H1 (cell line): ENCODE results near the gene POLRMT. TPM values are rescaled to one million over a fixed set of nuclear protein-coding genes. Genes with fewer than 3 reads are reported as not detected.

Experiments used
- CTCF ChIA-PET: fragments of 300-600 bp; sonication (Branson Sonifier 250); formaldehyde crosslinking; loops from one replicate; lab custom pipeline; 2021; ENCODE audit not compliant: partially characterized antibody; lab: Charles Lee
- POLR2A ChIA-PET: fragments of 300-600 bp; sonication (Branson Sonifier 250); formaldehyde crosslinking; loops from one replicate; lab custom pipeline; 2021; ENCODE audit warnings: inconsistent platforms; ENCODE audit not compliant: partially characterized antibody; lab: Charles Lee
- DNase-seq, 2 experiments: peaks; one replicate each; pipeline versions ENCODE4 v3.0.0 to v3.0.0-alpha.2; 2010 to 2022; ENCODE audit warnings: low spot score in 2 of 2, low read depth in 1 of 2, mixed read lengths in 1 of 2
- FAIRE-seq: peaks from 2 replicates; lab custom pipeline; 2011; peaks lifted over from hg19 to GRCh38; lab: Jason Lieb, UNC
- H2AFZ ChIP-seq: 2 replicates; pipeline ENCODE4 v1.8.1; 2012; ENCODE audit warnings: low read length, inconsistent platforms
- H2AK5ac ChIP-seq: 2 replicates; pipeline ENCODE4 v1.6.1; 2013; ENCODE audit warnings: low read depth, low read length
- H2BK120ac ChIP-seq: replicated peaks from 2 replicates; pipeline ENCODE3; 2013; ENCODE audit warnings: low read depth, low read length, inconsistent platforms
- H2BK12ac ChIP-seq: 2 replicates; pipeline ENCODE4 v1.6.1; 2013; ENCODE audit warnings: low read depth, low read length
- H2BK15ac ChIP-seq: 2 replicates; pipeline ENCODE4 v1.6.1; 2013; ENCODE audit warnings: low read length
- H2BK20ac ChIP-seq: 2 replicates; pipeline ENCODE4 v1.6.1; 2013; ENCODE audit warnings: low read length
- H2BK5ac ChIP-seq: 2 replicates; pipeline ENCODE4 v1.6.1; 2013; ENCODE audit warnings: low read depth, low read length
- H3K14ac ChIP-seq: 2 replicates; pipeline ENCODE4 v1.6.1; 2013; ENCODE audit warnings: inconsistent platforms; ENCODE audit not compliant: insufficient read length
- H3K18ac ChIP-seq: 2 replicates; pipeline ENCODE4 v1.6.1; 2013; ENCODE audit warnings: low read length; ENCODE audit errors: extremely low read depth
- H3K23ac ChIP-seq: 2 replicates; pipeline ENCODE4 v1.6.1; 2013; ENCODE audit warnings: inconsistent platforms; ENCODE audit not compliant: insufficient read length
- H3K23me2 ChIP-seq: 2 replicates; pipeline ENCODE4 v1.6.1; 2013; ENCODE audit warnings: low read depth, low read length
- H3K27ac ChIP-seq: 2 replicates; pipeline ENCODE4 v1.6.1; 2011; ENCODE audit warnings: low read depth, low read length, inconsistent platforms
- H3K27me3 ChIP-seq, 4 experiments: replicated peaks in 1 of 4; 1 replicate in 1 of 4; 2 replicates in 3 of 4; pipeline versions ENCODE4 v1.6.1 to v1.8.1; 2011 to 2013; ENCODE audit warnings: low read length in 3 of 4, mild to moderate bottlenecking in 3 of 4, inconsistent platforms in 2 of 4, mixed read lengths in 2 of 4, moderate library complexity in 1 of 4; ENCODE audit not compliant: control insufficient read depth in 3 of 4, insufficient read depth in 3 of 4; ENCODE audit errors: extremely low read depth in 1 of 4
- H3K36me3 ChIP-seq, 4 experiments: 2 replicates each; pipeline versions ENCODE4 v1.6.1 to v1.8.1; 2011 to 2013; ENCODE audit warnings: mild to moderate bottlenecking in 4 of 4, low read length in 3 of 4, moderate library complexity in 2 of 4, control low read depth in 1 of 4, inconsistent platforms in 1 of 4; ENCODE audit not compliant: insufficient read depth in 4 of 4, control insufficient read depth in 2 of 4
- H3K4ac ChIP-seq: replicated peaks from 2 replicates; pipeline ENCODE3; 2013; ENCODE audit warnings: low read length, low read depth, mixed read lengths, inconsistent platforms; ENCODE audit not compliant: insufficient read length
- H3K4me1 ChIP-seq, 4 experiments: replicated peaks in 1 of 4; 1 replicate in 1 of 4; 2 replicates in 3 of 4; pipeline versions ENCODE4 v1.6.1 to v1.8.1; 2011 to 2013; ENCODE audit warnings: low read length in 3 of 4, inconsistent platforms in 2 of 4, mixed read lengths in 1 of 4; ENCODE audit not compliant: insufficient read depth in 4 of 4, control insufficient read depth in 3 of 4
- H3K4me2 ChIP-seq, 2 experiments: 2 replicates each; pipeline versions ENCODE4 v1.6.1 to v1.8.1; 2011 to 2013; ENCODE audit warnings: low read depth in 2 of 2, low read length in 2 of 2, control low read depth in 1 of 2, inconsistent platforms in 1 of 2, mild to moderate bottlenecking in 1 of 2; ENCODE audit not compliant: insufficient read depth in 1 of 2
- H3K4me3 ChIP-seq, 4 experiments: fragments of 200-600, 300-600 bp in 1 of 4; sonication (generic), shearing (Covaris generic), sonication (Bioruptor Twin) in 1 of 4; 2 replicates each; pipeline versions ENCODE4 v1.5.1 to v1.8.1; 2011 to 2016; ENCODE audit warnings: low read length in 4 of 4, low read depth in 3 of 4, control low read depth in 2 of 4, inconsistent platforms in 2 of 4, mild to moderate bottlenecking in 2 of 4, mixed read lengths in 1 of 4, moderate library complexity in 1 of 4; ENCODE audit not compliant: insufficient read depth in 2 of 4; ENCODE audit errors: extremely low read depth in 1 of 4
- H3K56ac ChIP-seq: replicated peaks from 2 replicates; pipeline ENCODE3; 2013; ENCODE audit warnings: low read depth, mild to moderate bottlenecking, mixed read lengths, low read length, inconsistent platforms; ENCODE audit not compliant: insufficient read length
- H3K79me1 ChIP-seq: 2 replicates; pipeline ENCODE4 v1.6.1; 2013; ENCODE audit warnings: low read depth, low read length, control low read depth
- H3K79me2 ChIP-seq, 2 experiments: 2 replicates each; pipeline versions ENCODE4 v1.6.1 to v1.8.1; 2012 to 2013; ENCODE audit warnings: low read length in 2 of 2, mild to moderate bottlenecking in 2 of 2, inconsistent platforms in 1 of 2; ENCODE audit not compliant: insufficient read depth in 2 of 2, control insufficient read depth in 1 of 2
- H3K9ac ChIP-seq, 4 experiments: replicated peaks in 1 of 4; 1 replicate in 1 of 4; 2 replicates in 3 of 4; pipeline versions ENCODE4 v1.6.1 to v1.8.1; 2011 to 2013; ENCODE audit warnings: low read depth in 3 of 4, low read length in 3 of 4, control low read depth in 2 of 4, mild to moderate bottlenecking in 2 of 4, moderate library complexity in 2 of 4, inconsistent platforms in 1 of 4; ENCODE audit errors: extremely low read depth in 1 of 4
- H3K9me3 ChIP-seq, 2 experiments: 2 replicates each; pipeline versions ENCODE4 v1.6.1 to v1.8.1; 2012 to 2013; ENCODE audit warnings: mild to moderate bottlenecking in 2 of 2, moderate library complexity in 2 of 2, control low read depth in 1 of 2, inconsistent platforms in 1 of 2, low read depth in 1 of 2, low read length in 1 of 2, mixed read lengths in 1 of 2; ENCODE audit not compliant: insufficient read depth in 2 of 2
- H4K20me1 ChIP-seq, 2 experiments: replicated peaks in 1 of 2; 2 replicates each; pipeline versions ENCODE3 to v1.8.1; 2011 to 2013; ENCODE audit warnings: inconsistent platforms in 2 of 2, low read length in 2 of 2, mild to moderate bottlenecking in 1 of 2; ENCODE audit not compliant: insufficient read depth in 2 of 2, control insufficient read depth in 1 of 2
- H4K5ac ChIP-seq: 2 replicates; pipeline ENCODE4 v1.6.1; 2013; ENCODE audit warnings: low read length, low read depth, mixed read lengths, inconsistent platforms; ENCODE audit not compliant: insufficient read length
- H4K8ac ChIP-seq: 2 replicates; pipeline ENCODE4 v1.8.0; 2013; ENCODE audit warnings: mild to moderate bottlenecking, moderate library complexity, low read length, inconsistent platforms; ENCODE audit not compliant: insufficient read depth; ENCODE audit errors: extremely low read depth
- H4K91ac ChIP-seq: replicated peaks from 2 replicates; pipeline ENCODE3; 2013; ENCODE audit warnings: low read length, mixed read lengths, inconsistent platforms; ENCODE audit not compliant: insufficient read length
- CBX5 ChIP-seq: fragments of 300-800, 300-1000 bp; sonication (generic); IDR thresholded peaks from 2 replicates; pipeline ENCODE4 v1.7.1; 2016; ENCODE audit warnings: antibody characterized with exemption, low read length, low read depth
- CHD1 ChIP-seq: IDR thresholded peaks from 2 replicates; pipeline ENCODE4 v1.6.1; 2012; ENCODE audit warnings: low read depth, low read length, improper control_type of control experiment
- CTBP2 ChIP-seq: IDR thresholded peaks from 2 replicates; pipeline ENCODE4 v1.7.0; 2011; ENCODE audit warnings: borderline replicate concordance, mild to moderate bottlenecking, moderate library complexity, mixed read lengths, low read length; ENCODE audit not compliant: insufficient read depth, insufficient read length
- EP300 ChIP-seq, 2 experiments: IDR thresholded peaks; 1 replicate in 1 of 2; 2 replicates in 1 of 2; pipeline ENCODE4 v1.6.1; 2011 to 2012; ENCODE audit warnings: low read depth in 2 of 2, low read length in 2 of 2, mild to moderate bottlenecking in 2 of 2, borderline replicate concordance in 1 of 2, inconsistent platforms in 1 of 2, moderate library complexity in 1 of 2
- FOSL1 ChIP-seq: IDR thresholded peaks from 2 replicates; pipeline ENCODE4 v1.6.1; 2011; ENCODE audit warnings: mild to moderate bottlenecking, low read depth, low read length, moderate library complexity; ENCODE audit not compliant: insufficient read depth
- KDM1A ChIP-seq: fragments of 200-600, 300-600 bp; sonication (generic); IDR thresholded peaks from 2 replicates; pipeline ENCODE4 v1.7.1; 2016; ENCODE audit warnings: mild to moderate bottlenecking, low read length, borderline replicate concordance
- NRF1 ChIP-seq: IDR thresholded peaks from 2 replicates; pipeline ENCODE4 v1.6.1; 2011; ENCODE audit warnings: mild to moderate bottlenecking, low read depth, low read length, improper control_type of control experiment
- SRF ChIP-seq: IDR thresholded peaks from 2 replicates; pipeline ENCODE4 v1.6.1; 2011; ENCODE audit warnings: mild to moderate bottlenecking, low read depth, low read length, moderate library complexity
- SUZ12 ChIP-seq: fragments of 200-600 bp; sonication (generic); IDR thresholded peaks from 2 replicates; pipeline ENCODE4 v1.6.1; 2012; ENCODE audit warnings: mild to moderate bottlenecking, inconsistent platforms, low read length, moderate library complexity, mixed read lengths
- TAF1 ChIP-seq: IDR thresholded peaks from 2 replicates; pipeline ENCODE4 v1.6.1; 2011; ENCODE audit warnings: mild to moderate bottlenecking, low read depth, low read length
- TBP ChIP-seq: IDR thresholded peaks from 2 replicates; pipeline ENCODE4 v1.6.1; 2011; ENCODE audit warnings: low read depth, low read length, improper control_type of control experiment
- ZNF274 ChIP-seq: IDR thresholded peaks from 2 replicates; pipeline ENCODE4 v1.7.0; 2012; ENCODE audit warnings: low read length, borderline replicate concordance; ENCODE audit errors: extremely low read depth
- WGBS, 2 experiments: shearing (Covaris generic) in 1 of 2; methylation state at CpG; one replicate each; pipeline versions ENCODE4 v1.1.6 to v1.1.7; 2013 to 2015; ENCODE audit warnings: low lambda C conversion rate in 2 of 2, mixed read lengths in 2 of 2, inconsistent platforms in 1 of 2, low coverage in 1 of 2, missing lambda C conversion rate in 1 of 2; ENCODE audit not compliant: insufficient replicate concordance in 2 of 2, insufficient coverage in 1 of 2, insufficient read length in 1 of 2; ENCODE audit errors: extremely low coverage in 1 of 2, missing lambda C conversion rate in 1 of 2; 5-methylcytosine and 5-hydroxymethylcytosine counted together
- polyA plus RNA-seq, 7 experiments: library from polyadenylated mRNA; depleted of rRNA in 3 of 7; stranded (reverse) in 5 of 7; unstranded in 2 of 7; fragments of >200 nt in 5 of 7; fragments of 200-250 nt in 2 of 7; gene quantifications; 1 replicate in 5 of 7; 2 replicates in 1 of 7; 4 replicates in 1 of 7; pipeline versions ENCODE4 v1.2.1 to v1.2.3, GENCODE V29; 2011 to 2013; ENCODE audit warnings: missing spikeins in 2 of 7, mixed read lengths in 2 of 7
- total RNA-seq: library from RNA; stranded (reverse); fragmentation: NEBNext Ultra II Directional; extraction: Animal tissue kit (Norgen Biotek cat#: 25700); gene quantifications from 2 replicates; pipeline ENCODE4 v1.2.1, GENCODE V29; 2021

The POLRMT gene
- total and polyA plus RNA-seq, 2 of the 8 experiments (the other 6 are each of a cell fraction or from before 2014, with no cell fraction given) = 93.0 to 111 TPM

- peak overlapping the region; percentile 64; the same call in 1 of the 2 replicates for H3K27ac ChIP-seq
- H3K23ac ChIP-seq = no peak overlapping the region
- DNase-seq = no peak
- H2AK5ac ChIP-seq = no peak overlapping the region
- peak overlapping the region; percentile 75 for H4K5ac ChIP-seq
- peaks cover 34 to 42% of the 10 kb centered on the region in 2 experiments; a peak in 3 of 4 replicates for H3K79me2 ChIP-seq
- H3K18ac ChIP-seq = peak overlapping the region; percentile 85
- H3K4ac ChIP-seq = peak overlapping the region; percentile 71
- peaks cover 13 to 18% of the 10 kb centered on the region in 2 experiments for H4K20me1 ChIP-seq
- peak overlapping the region; percentile 96 for H2BK120ac ChIP-seq
- 0 out of 2 replicates have a peak, but pooled peaks cover 2% of the 10 kb centered on the region for H3K79me1 ChIP-seq
- FAIRE-seq = no peak
- ChIA-PET CTCF (interaction anchor here (0.7 kb wide), 1 partner anchor 17 kb away, joined by 3 read pairs; no protein-coding TSS in a partner anchor), POLR2A (interaction anchor here (0.6 to 2.4 kb wide), 35 partner anchors 9 to 227 kb away, joined by 3 to 17 read pairs (median 4); partner anchors contain the start of gene CDC34)
- H3K9me3 ChIP-seq = peaks cover 0 to 5% of the 10 kb centered on the region in 2 experiments; a peak in 1 of 4 replicates
- peak overlapping the region; percentile 88 for H4K8ac ChIP-seq
- peak overlapping the region; percentile 86 for H2BK12ac ChIP-seq
- H3K4me1 ChIP-seq = peaks cover 0 to 18% (median 11%) of the 10 kb centered on the region in 4 experiments; a peak in 5 of 7 replicates
- H3K9ac ChIP-seq = peak overlapping the region; percentile 35 to 90 (median 76)
- peak overlapping the region; percentile 49; the same call in 1 of the 2 replicates for H2BK15ac ChIP-seq
- peaks cover 11% of the 10 kb centered on the region; the same call in 1 of the 2 replicates for H3K23me2 ChIP-seq
- H3K27me3 ChIP-seq = peaks cover 0 to 3% (median 0%) of the 10 kb centered on the region in 4 experiments; a peak in 1 of 7 replicates
- H3K4me3 ChIP-seq = peak overlapping the region; percentile 43 to 96 (median 76)
- H3K56ac ChIP-seq = peak overlapping the region; percentile 86
- H3K4me2 ChIP-seq = peak overlapping the region; percentile 86 to 99
- no peak overlapping the region for H3K14ac ChIP-seq
- H2AFZ ChIP-seq = peak overlapping the region; percentile 10; the same call in 1 of the 2 replicates
- H2BK20ac ChIP-seq = no peak overlapping the region
- 3% methylated on average over 14 of the region's 14 CpGs; no CpG with 5 or more reads in 1 of the 2 experiments for WGBS, 2 experiments
- H3K36me3 ChIP-seq = peaks cover 0 to 3% (median 0%) of the 10 kb centered on the region in 4 experiments; a peak in 3 of 8 replicates
- peak overlapping the region; percentile 99 for H4K91ac ChIP-seq
- H2BK5ac ChIP-seq = peak overlapping the region; percentile 96
- TF ChIP-seq NRF1 (no peak), SRF (no peak), ZNF274 (no peak), TAF1 (peak; percentile 12; the same call in 1 of the 2 replicates), KDM1A (no peak), CHD1 (no peak), CBX5 (no peak), EP300 (IDR thresholded peaks at IDR 0.05; ENCODE audit: borderline replicate concordance in 1 of 2, low read depth in 2 of 2, low read length in 2 of 2) (no peak), CTBP2 (no peak), TBP (no peak), FOSL1 (no peak), SUZ12 (no peak)
Observed at GRCh38 chr19:571566-571974, 61.8 kb downstream of the POLRMT start.
